ENCODE measurements around the gene COPE.

Gene COPE

GRCh38 chr19:18860725-18861124 is 58.5 kb downstream of the COPE start:
- Histone ChIP-seq H3K36me3 (ENCODE audit: control insufficient read depth, insufficient read depth, low read length) (no peaks in the 10 kb centered on the region), H3K4me2 (ENCODE audit: low read length) (no peak overlapping the region), H3K9ac (no peak overlapping the region), H3K27me3 (ENCODE audit: control insufficient read depth, insufficient read depth, low read length) (no peaks in the 10 kb centered on the region), H3K9me3 (ENCODE audit: control insufficient read depth, low read length) (no peaks in the 10 kb centered on the region), H3K79me2 (peaks cover 58% of the 10 kb centered on the region), H3K4me3 (ENCODE audit: low read depth, low read length) (no peak overlapping the region), H3K27ac (no peak overlapping the region), H3K4me1 (no peaks in the 10 kb centered on the region), H2AFZ (no peak overlapping the region)
- TF ChIP-seq CTCF (IDR thresholded peaks at IDR 0.05), result no peak

- H3K27ac ChIP-seq, result no peak overlapping the region
- no peak overlapping the region for H3K4me2 ChIP-seq (ENCODE audit: low read length)
- no peaks in the 10 kb centered on the region for H3K27me3 ChIP-seq (ENCODE audit: control insufficient read depth, insufficient read depth, low read length)
- no peak overlapping the region for H2AFZ ChIP-seq
- H3K4me3 ChIP-seq (ENCODE audit: low read depth, low read length), result no peak overlapping the region
- no peak overlapping the region for H3K9ac ChIP-seq
- H3K9me3 ChIP-seq (ENCODE audit: control insufficient read depth, low read length), result no peaks in the 10 kb centered on the region
- H3K36me3 ChIP-seq (ENCODE audit: control insufficient read depth, insufficient read depth, low read length), result no peaks in the 10 kb centered on the region
- TF ChIP-seq CTCF (IDR thresholded peaks at IDR 0.05), result no peak
- H3K79me2 ChIP-seq, result peaks cover 59% of the 10 kb centered on the region
- no peaks in the 10 kb centered on the region for H3K4me1 ChIP-seq
These were observed 58.9 kb downstream of the COPE start for GRCh38 chr19:18860302-18860700.

- Histone ChIP-seq H3K9ac (no peak overlapping the region), H2AFZ (no peak overlapping the region), H3K9me3 (ENCODE audit: control insufficient read depth, low read length) (no peaks in the 10 kb centered on the region), H3K79me2 (peaks cover 62% of the 10 kb centered on the region), H3K4me1 (no peaks in the 10 kb centered on the region), H3K36me3 (ENCODE audit: control insufficient read depth, insufficient read depth, low read length) (no peaks in the 10 kb centered on the region), H3K27me3 (ENCODE audit: control insufficient read depth, insufficient read depth, low read length) (no peaks in the 10 kb centered on the region), H3K27ac (no peak overlapping the region), H3K4me2 (ENCODE audit: low read length) (no peak overlapping the region), H3K4me3 (ENCODE audit: low read depth, low read length) (no peak overlapping the region)
- TF ChIP-seq CTCF (IDR thresholded peaks at IDR 0.05), result no peak
These were observed 59.4 kb downstream of the COPE start for GRCh38 chr19:18859676-18860301.

GRCh38 chr19:18858906-18859646 is 60.1 kb downstream of the COPE start:
- H3K79me2 ChIP-seq, result peaks cover 65% of the 10 kb centered on the region
- no peaks in the 10 kb centered on the region for H3K27me3 ChIP-seq (ENCODE audit: control insufficient read depth, insufficient read depth, low read length)
- H2AFZ ChIP-seq, result no peak overlapping the region
- no peak overlapping the region for H3K27ac ChIP-seq
- H3K4me1 ChIP-seq, result no peaks in the 10 kb centered on the region
- no peak overlapping the region for H3K9ac ChIP-seq
- no peaks in the 10 kb centered on the region for H3K9me3 ChIP-seq (ENCODE audit: control insufficient read depth, low read length)
- no peak overlapping the region for H3K4me2 ChIP-seq (ENCODE audit: low read length)
- H3K36me3 ChIP-seq (ENCODE audit: control insufficient read depth, insufficient read depth, low read length), result no peaks in the 10 kb centered on the region
- no peak for TF ChIP-seq CTCF (IDR thresholded peaks at IDR 0.05)
- H3K4me3 ChIP-seq (ENCODE audit: low read depth, low read length), result no peak overlapping the region

GRCh38 chr19:18857223-18857622 is 62.0 kb downstream of the COPE start:
- H3K4me1 ChIP-seq, result no peaks in the 10 kb centered on the region
- H3K4me3 ChIP-seq (ENCODE audit: low read depth, low read length), result no peak overlapping the region
- no peaks in the 10 kb centered on the region for H3K9me3 ChIP-seq (ENCODE audit: control insufficient read depth, low read length)
- H3K9ac ChIP-seq, result no peak overlapping the region
- no peak overlapping the region for H3K27ac ChIP-seq
- TF ChIP-seq CTCF (IDR thresholded peaks at IDR 0.05), result no peak
- no peaks in the 10 kb centered on the region for H3K27me3 ChIP-seq (ENCODE audit: control insufficient read depth, insufficient read depth, low read length)
- peaks cover 68% of the 10 kb centered on the region for H3K79me2 ChIP-seq
- H3K36me3 ChIP-seq (ENCODE audit: control insufficient read depth, insufficient read depth, low read length), result no peaks in the 10 kb centered on the region
- H3K4me2 ChIP-seq (ENCODE audit: low read length), result no peak overlapping the region
- no peak overlapping the region for H2AFZ ChIP-seq
